SK-N-SH (cell line): ENCODE measurements around the gene CXCL3. TPM values are rescaled to one million over a fixed set of nuclear protein-coding genes. Genes with fewer than 3 reads are reported as not detected.

Experiments used
- CTCF ChIA-PET: fragments of 300-600, 350-600 bp; formaldehyde crosslinking; extraction: SDS; loops from one replicate; lab custom pipeline; 2021; lab: Yijun Ruan, JAX
- POLR2A ChIA-PET: fragments of 350-600 bp; sonication (Branson Sonifier 250); formaldehyde crosslinking; extraction: SDS; loops from one replicate; lab custom pipeline; 2020; ENCODE audit warnings: antibody characterized with exemption, inconsistent platforms; lab: Yijun Ruan, JAX
- DNase-seq: peaks from one replicate; pipeline ENCODE4 v3.0.0; 2012
- H2AFZ ChIP-seq: fragments of 200-600 bp; sonication (generic); 2 replicates; pipeline ENCODE4 v1.8.1; 2016; ENCODE audit warnings: antibody characterized with exemption, mild to moderate bottlenecking, low read depth
- H3F3A ChIP-seq: fragments of 200-600 bp; sonication (generic); replicated peaks from 2 replicates; pipeline ENCODE3; 2016; ENCODE audit warnings: antibody characterized with exemption, mild to moderate bottlenecking; ENCODE audit not compliant: insufficient read depth
- H3K27ac ChIP-seq, 2 experiments: fragments of 200-500 bp in 1 of 2; fragments of 200-600 bp in 1 of 2; sonication (Bioruptor generic) in 1 of 2; sonication (generic), shearing (Covaris generic) in 1 of 2; 2 replicates each; pipeline versions ENCODE4 v1.5.1 to v1.6.1; 2014 to 2016; ENCODE audit warnings: low read depth in 2 of 2, inconsistent platforms in 1 of 2, low read length in 1 of 2, mild to moderate bottlenecking in 1 of 2, mixed read lengths in 1 of 2
- H3K27me3 ChIP-seq: fragments of 200-600 bp; sonication (generic), shearing (Covaris generic); 2 replicates; pipeline ENCODE4 v1.6.1; 2016; ENCODE audit warnings: mixed run types; ENCODE audit not compliant: insufficient read depth
- H3K36me3 ChIP-seq, 2 experiments: fragments of 200-500 bp in 1 of 2; fragments of 200-600 bp in 1 of 2; sonication (Bioruptor generic) in 1 of 2; sonication (generic) in 1 of 2; replicated peaks in 1 of 2; 2 replicates each; pipeline versions ENCODE3 to v1.5.1; 2014 to 2016; ENCODE audit warnings: low read length in 1 of 2, mild to moderate bottlenecking in 1 of 2; ENCODE audit not compliant: insufficient read depth in 2 of 2, control insufficient read depth in 1 of 2
- H3K4me1 ChIP-seq, 2 experiments: fragments of 200-500 bp in 1 of 2; fragments of 200-600 bp in 1 of 2; sonication (Bioruptor generic) in 1 of 2; sonication (generic), shearing (Covaris generic) in 1 of 2; 2 replicates each; pipeline versions ENCODE4 v1.5.1 to v1.6.1; 2014 to 2016; ENCODE audit warnings: low read depth in 1 of 2, low read length in 1 of 2, mixed run types in 1 of 2; ENCODE audit not compliant: insufficient read depth in 2 of 2, control insufficient read depth in 1 of 2
- H3K4me2 ChIP-seq: fragments of 200-600 bp; sonication (generic), shearing (Covaris generic); 2 replicates; pipeline ENCODE4 v1.6.1; 2017; ENCODE audit warnings: mixed run types
- H3K4me3 ChIP-seq, 2 experiments: fragments of 200-500 bp in 1 of 2; fragments of 200-600 bp in 1 of 2; sonication (Bioruptor generic) in 1 of 2; sonication (generic), shearing (Covaris generic) in 1 of 2; 2 replicates each; pipeline versions ENCODE4 v1.5.1 to v1.8.1; 2014 to 2016; ENCODE audit warnings: low read depth in 2 of 2, inconsistent platforms in 1 of 2, low read length in 1 of 2, mild to moderate bottlenecking in 1 of 2, mixed read lengths in 1 of 2, moderate library complexity in 1 of 2
- H3K79me2 ChIP-seq: fragments of 200-600 bp; sonication (generic); 2 replicates; pipeline ENCODE4 v1.8.1; 2017; ENCODE audit warnings: mild to moderate bottlenecking; ENCODE audit not compliant: insufficient read depth
- H3K9ac ChIP-seq: fragments of 200-600 bp; sonication (generic); 2 replicates; pipeline ENCODE4 v1.6.1; 2017; ENCODE audit warnings: mixed run types
- H3K9me2 ChIP-seq: fragments of 200-600 bp; sonication (generic); 2 replicates; pipeline ENCODE4 v1.6.1; 2017; ENCODE audit warnings: mixed run types
- H3K9me3 ChIP-seq: fragments of 200-600 bp; sonication (generic); 2 replicates; pipeline ENCODE4 v1.6.1; 2017; ENCODE audit warnings: mixed run types, mild to moderate bottlenecking, moderate library complexity
- H4K20me1 ChIP-seq: fragments of 200-600 bp; sonication (generic); 2 replicates; pipeline ENCODE4 v1.6.1; 2017; ENCODE audit warnings: mild to moderate bottlenecking, mixed run types; ENCODE audit not compliant: insufficient read depth
- CHD2 ChIP-seq: fragments of 150-350 bp; IDR thresholded peaks from 2 replicates; pipeline ENCODE4 v1.6.1; 2018; ENCODE audit warnings: low read length; ENCODE audit not compliant: partially characterized antibody
- ELF1 ChIP-seq: IDR thresholded peaks from 2 replicates; pipeline ENCODE4 v1.4.0; 2012
- EP300 ChIP-seq, 2 experiments: IDR thresholded peaks; 2 replicates each; pipeline versions ENCODE4 v1.4.0 to v1.6.1; 2012; ENCODE audit warnings: borderline replicate concordance in 1 of 2, low read depth in 1 of 2, low read length in 1 of 2
- FOXJ3 ChIP-seq: sonication (generic); formaldehyde crosslinking; IDR thresholded peaks from 2 replicates; pipeline ENCODE4 v1.5.1; 2020; ENCODE audit warnings: mild to moderate bottlenecking, missing genetic modification reagents
- FOXM1 ChIP-seq: IDR thresholded peaks from 2 replicates; pipeline ENCODE4 v1.4.0; 2012; ENCODE audit warnings: low read depth, mild to moderate bottlenecking
- GABPA ChIP-seq: IDR thresholded peaks from 2 replicates; pipeline ENCODE4 v1.4.0; 2012; ENCODE audit warnings: low read depth, mild to moderate bottlenecking
- IRF3 ChIP-seq: fragments of 150-350 bp; IDR thresholded peaks from 2 replicates; pipeline ENCODE4 v1.6.1; 2016; ENCODE audit warnings: mild to moderate bottlenecking, low read depth, low read length
- MEF2A ChIP-seq: IDR thresholded peaks from 2 replicates; pipeline ENCODE4 v1.4.0; 2012; ENCODE audit warnings: low read depth, borderline replicate concordance
- NRF1 ChIP-seq: IDR thresholded peaks from 2 replicates; pipeline ENCODE4 v1.6.1; 2012; ENCODE audit warnings: low read depth, mild to moderate bottlenecking, low read length
- PBX3 ChIP-seq: IDR thresholded peaks from 2 replicates; pipeline ENCODE4; 2012
- POLR2AphosphoS5 ChIP-seq: IDR thresholded peaks from 2 replicates; pipeline ENCODE4 v1.6.1; 2012; ENCODE audit warnings: low read depth, low read length
- RCOR1 ChIP-seq: fragments of 150-350 bp; IDR thresholded peaks from 2 replicates; pipeline ENCODE4 v1.6.1; 2017; ENCODE audit warnings: antibody characterized with exemption, low read length
- RXRA ChIP-seq: IDR thresholded peaks from 2 replicates; pipeline ENCODE4 v1.4.0; 2012; ENCODE audit warnings: low read depth, mild to moderate bottlenecking, borderline replicate concordance
- ZBTB33 ChIP-seq: IDR thresholded peaks from 2 replicates; pipeline ENCODE4 v1.4.0; 2012; ENCODE audit warnings: low read depth, borderline replicate concordance
- WGBS: methylation state at CpG from one replicate; pipeline ENCODE4 v1.1.6; 2017; ENCODE audit warnings: low lambda C conversion rate; 5-methylcytosine and 5-hydroxymethylcytosine counted together
- polyA plus RNA-seq, 3 experiments: library from polyadenylated mRNA; depleted of rRNA; stranded (reverse); fragments of >200 nt; gene quantifications; 2 replicates each; pipeline ENCODE4 v1.2.3, GENCODE V29; 2012

The CXCL3 gene
- polyA plus RNA-seq, 1 of the 3 experiments (the other 2 are of a cell fraction): 0.31 TPM

- WGBS: 11% methylated on average over 6 of the region's 6 CpGs
- no peak overlapping the region for H3K4me2 ChIP-seq
- TF ChIP-seq EP300 (IDR thresholded peaks at IDR 0.05; ENCODE audit: borderline replicate concordance in 1 of 2, low read depth in 1 of 2, low read length in 1 of 2) (no peak), NRF1 (no peak), POLR2AphosphoS5 (no peak), ZBTB33 (no peak), FOXJ3 (CRISPR knock-in tag) (no peak), FOXM1 (no peak), CHD2 (no peak), RXRA (no peak), GABPA (no peak), PBX3 (no peak), MEF2A (no peak), IRF3 (no peak), RCOR1 (no peak), ELF1 (no peak)
- H3K4me1 ChIP-seq: no peaks in the 10 kb centered on the region
- H3K27me3 ChIP-seq: peaks cover 26% of the 10 kb centered on the region; the same call in 1 of the 2 replicates
- H3K36me3 ChIP-seq: no peaks in the 10 kb centered on the region
- no peak overlapping the region for H3K4me3 ChIP-seq
- no peak overlapping the region for H2AFZ ChIP-seq
- no peaks in the 10 kb centered on the region for H4K20me1 ChIP-seq
- no peaks in the 10 kb centered on the region for H3K9me3 ChIP-seq
- no peaks in the 10 kb centered on the region for H3K9me2 ChIP-seq
- H3K79me2 ChIP-seq: no peaks in the 10 kb centered on the region
- ChIA-PET POLR2A (no interaction called here), CTCF (no interaction called here)
- DNase-seq: no peak
- no peak overlapping the region for H3K27ac ChIP-seq
- no peaks in the 10 kb centered on the region for H3F3A ChIP-seq
- no peak overlapping the region for H3K9ac ChIP-seq
Observed at GRCh38 chr4:74000301-74000700, 38.2 kb downstream of the CXCL3 start.
